ENCODE measurements around the gene LPAR6.
"Not testable (repeated sequence)": the region's sequence is repeated elsewhere in the genome, so short reads cannot be mapped to it uniquely, and the experiment has no call there.

LPAR6 gene

GRCh38 chr13:48412881-48413351 lies at the start of gene LPAR6:
TSS of gene LPAR6 (minus strand) at chr13:48413113. CDS start at chr13:48412423, 690 bp downstream.
- DNase-seq (ENCODE audit: low read depth in 2 of 2): no peak

GRCh38 chr13:48457578-48458242 lies 44.8 kb upstream of the LPAR6 start:
- no peak for DNase-seq (ENCODE audit: low read depth in 2 of 2)

GRCh38 chr13:48456546-48456945 lies 43.6 kb upstream of the LPAR6 start:
- no peak for DNase-seq (ENCODE audit: low read depth in 2 of 2)

- not testable (repeated sequence) for DNase-seq (ENCODE audit: low read depth in 2 of 2)
Measured at GRCh38 chr13:48451196-48451595, 38.3 kb upstream of the LPAR6 start.

GRCh38 chr13:48449656-48450055 lies 36.7 kb upstream of the LPAR6 start:
- DNase-seq (ENCODE audit: low read depth in 2 of 2): no peak

GRCh38 chr13:48448959-48449614 lies 36.2 kb upstream of the LPAR6 start:
- DNase-seq (ENCODE audit: low read depth in 2 of 2): no peak

GRCh38 chr13:48448285-48448958 lies 35.5 kb upstream of the LPAR6 start:
- no peak for DNase-seq (ENCODE audit: low read depth in 2 of 2)

GRCh38 chr13:48446464-48446863 lies 33.6 kb upstream of the LPAR6 start:
- DNase-seq (ENCODE audit: low read depth in 2 of 2): no peak

GRCh38 chr13:48443442-48444208 lies 30.7 kb upstream of the LPAR6 start:
- DNase-seq (ENCODE audit: low read depth in 2 of 2): no peak

GRCh38 chr13:48437371-48437770 lies 24.5 kb upstream of the LPAR6 start:
- DNase-seq (ENCODE audit: low read depth in 2 of 2): no peak

- DNase-seq (ENCODE audit: low read depth in 2 of 2): no peak
Measured at GRCh38 chr13:48436661-48437288, 23.9 kb upstream of the LPAR6 start.

- DNase-seq (ENCODE audit: low read depth in 2 of 2): no peak
Measured at GRCh38 chr13:48434200-48434599, 21.3 kb upstream of the LPAR6 start.

GRCh38 chr13:48431987-48432615 lies 19.2 kb upstream of the LPAR6 start:
- no peak for DNase-seq (ENCODE audit: low read depth in 2 of 2)

- DNase-seq (ENCODE audit: low read depth in 2 of 2): no peak
Measured at GRCh38 chr13:48431431-48431830, 18.5 kb upstream of the LPAR6 start.

- no peak for DNase-seq (ENCODE audit: low read depth in 2 of 2)
Measured at GRCh38 chr13:48429886-48430285, 17.0 kb upstream of the LPAR6 start.

- no peak for DNase-seq (ENCODE audit: low read depth in 2 of 2)
Measured at GRCh38 chr13:48429036-48429435, 16.1 kb upstream of the LPAR6 start.

GRCh38 chr13:48426755-48427298 lies 13.9 kb upstream of the LPAR6 start:
- not testable (repeated sequence) for DNase-seq (ENCODE audit: low read depth in 2 of 2)

- no peak for DNase-seq (ENCODE audit: low read depth in 2 of 2)
Measured at GRCh38 chr13:48426052-48426451, 13.1 kb upstream of the LPAR6 start.

- DNase-seq (ENCODE audit: low read depth in 2 of 2): no peak
Measured at GRCh38 chr13:48424212-48424611, 11.3 kb upstream of the LPAR6 start.

- DNase-seq (ENCODE audit: low read depth in 2 of 2): not testable (repeated sequence)
Measured at GRCh38 chr13:48422003-48422402, 9.1 kb upstream of the LPAR6 start.

- DNase-seq (ENCODE audit: low read depth in 2 of 2): no peak
Measured at GRCh38 chr13:48415516-48415915, 2.6 kb upstream of the LPAR6 start.

All from stimulated activated CD8-positive, alpha-beta memory T cell treated with anti-CD3 and anti-CD28 coated beads, Interleukin-15, amount 100 ng/mL, for 48 hours (primary cell).